ENCODE measurements around the gene PCBP4.

GRCh38 chr3:51986010-51986947 lies 19.0 kb upstream of the PCBP4 start:
- TF ChIP-seq POLR2A (IDR thresholded peaks at IDR 0.05; ENCODE audit: low read depth, low read length): no peak
- TF ChIP-seq POLR2AphosphoS5 (IDR thresholded peaks at IDR 0.05; ENCODE audit: low read depth, low read length): no peak
- TF ChIP-seq TAF1 (IDR thresholded peaks at IDR 0.05; ENCODE audit: borderline replicate concordance, low read depth, low read length): no peak
